ENCODE data around the gene TMC2. TPM values are rescaled to one million over a fixed set of nuclear protein-coding genes. Genes with fewer than 3 reads are reported as not detected.
"Not testable (repeated sequence)": the region's sequence is repeated elsewhere in the genome, so short reads cannot be mapped to it uniquely, and the experiment has no call there.

Gene TMC2
- polyA plus RNA-seq, 3 donors: 0.20 to 0.38 (median 0.32) TPM

DNA sequence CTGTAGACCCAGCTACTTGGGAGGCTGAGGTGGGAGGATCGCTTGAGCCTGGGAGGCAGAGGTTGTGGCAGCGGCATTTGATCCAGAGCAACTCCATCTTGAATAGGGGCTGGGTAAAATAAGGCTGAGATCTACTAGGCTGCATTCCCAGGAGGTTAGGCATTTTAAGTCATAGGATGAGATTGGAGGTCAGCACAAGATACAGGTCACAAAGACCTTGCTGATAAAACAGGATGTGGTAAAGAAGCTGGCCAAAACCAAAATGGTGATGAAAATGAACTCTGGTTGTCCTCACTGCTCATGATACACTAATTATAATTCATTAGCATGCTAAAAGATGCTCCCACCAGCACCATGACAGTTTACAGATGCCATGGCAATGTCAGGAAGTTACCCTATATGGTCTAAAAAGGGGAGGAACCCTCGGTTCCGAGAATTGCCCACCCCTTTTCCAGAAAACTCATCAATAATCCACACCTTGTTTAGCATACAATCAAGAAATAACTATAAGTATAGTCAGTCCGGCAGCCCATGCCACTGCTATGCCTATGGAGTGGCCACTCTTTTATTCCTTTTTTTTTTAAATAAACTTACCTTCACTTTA lies 13.4 kb upstream of the TMC2 start:
- not testable (repeated sequence) for DNase-seq (ENCODE audit: extremely low read depth in 1 of 11, low read depth in 9 of 11, low spot score in 4 of 11)

GRCh38 chr20:2523919-2524708 lies 12.3 kb upstream of the TMC2 start:
- peak; percentile 62 to 84 (median 76) for DNase-seq (ENCODE audit: extremely low read depth in 1 of 11, low read depth in 9 of 11, low spot score in 4 of 11)

DNA sequence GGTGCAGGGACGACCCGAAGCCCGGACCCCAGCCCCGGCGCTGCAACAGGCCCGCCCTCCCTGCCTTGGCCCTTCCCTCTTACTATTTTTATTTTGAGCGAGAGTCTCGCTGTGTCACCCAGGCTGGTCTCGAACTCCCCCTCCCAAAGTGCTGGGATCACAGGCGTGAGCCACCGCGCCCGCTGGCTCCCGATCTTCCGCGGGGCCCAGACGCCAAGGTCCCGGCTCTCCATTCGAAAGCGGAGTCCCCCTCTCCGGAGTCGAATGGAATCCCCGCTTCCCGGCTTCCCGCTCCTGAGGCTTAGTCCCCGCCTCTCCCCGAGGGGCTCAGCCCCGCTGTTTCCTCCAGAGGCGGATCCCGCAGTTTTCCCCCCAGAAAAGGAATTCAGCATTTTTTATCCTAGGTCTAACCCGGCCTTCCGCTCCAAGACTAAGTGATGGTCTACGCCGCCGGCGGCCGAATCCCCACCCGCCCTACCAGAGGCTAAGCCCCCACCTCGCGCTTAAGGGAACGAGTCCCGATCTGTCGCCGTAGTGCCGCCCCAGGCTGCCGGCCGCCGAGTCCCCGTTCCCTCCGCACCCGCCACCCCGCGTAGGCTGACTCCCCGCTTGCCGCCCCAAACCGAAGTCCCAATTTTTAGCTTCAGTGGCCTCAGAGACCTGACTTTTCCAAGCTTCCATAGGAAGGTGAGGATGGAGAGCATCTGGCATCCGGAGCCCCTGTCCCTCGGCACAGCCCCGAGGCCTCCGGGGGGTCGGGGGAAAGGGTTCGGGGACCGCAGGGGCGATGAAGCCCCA lies 11.5 kb upstream of the TMC2 start:
- peak in 3 of 11 donors; percentile 20 to 51 (median 51) for DNase-seq (ENCODE audit: extremely low read depth in 1 of 11, low read depth in 9 of 11, low spot score in 4 of 11)

DNA sequence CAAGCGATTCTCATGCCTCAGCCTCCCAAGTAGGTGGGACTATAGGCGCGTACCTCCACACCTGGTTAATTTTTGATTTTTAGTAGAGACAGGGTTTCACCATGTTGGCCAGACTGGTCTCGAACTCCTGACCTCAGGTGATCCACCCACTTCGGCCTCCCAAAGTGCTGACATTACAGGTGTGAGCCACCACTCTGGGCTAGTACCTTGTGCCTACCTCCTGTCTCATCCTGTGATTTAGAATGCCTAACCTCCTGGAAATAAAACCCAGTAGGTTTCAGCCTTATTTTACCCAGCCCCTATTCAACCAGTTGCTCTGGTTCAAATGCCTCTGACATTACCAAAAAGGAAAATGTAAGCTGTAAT lies 10.2 kb upstream of the TMC2 start:
- not testable (repeated sequence) for DNase-seq (ENCODE audit: extremely low read depth in 1 of 11, low read depth in 9 of 11, low spot score in 4 of 11)

- DNase-seq (ENCODE audit: extremely low read depth in 1 of 11, low read depth in 9 of 11, low spot score in 4 of 11): no peak
Measured at GRCh38 chr20:2527762-2528161, 8.6 kb upstream of the TMC2 start.

DNA sequence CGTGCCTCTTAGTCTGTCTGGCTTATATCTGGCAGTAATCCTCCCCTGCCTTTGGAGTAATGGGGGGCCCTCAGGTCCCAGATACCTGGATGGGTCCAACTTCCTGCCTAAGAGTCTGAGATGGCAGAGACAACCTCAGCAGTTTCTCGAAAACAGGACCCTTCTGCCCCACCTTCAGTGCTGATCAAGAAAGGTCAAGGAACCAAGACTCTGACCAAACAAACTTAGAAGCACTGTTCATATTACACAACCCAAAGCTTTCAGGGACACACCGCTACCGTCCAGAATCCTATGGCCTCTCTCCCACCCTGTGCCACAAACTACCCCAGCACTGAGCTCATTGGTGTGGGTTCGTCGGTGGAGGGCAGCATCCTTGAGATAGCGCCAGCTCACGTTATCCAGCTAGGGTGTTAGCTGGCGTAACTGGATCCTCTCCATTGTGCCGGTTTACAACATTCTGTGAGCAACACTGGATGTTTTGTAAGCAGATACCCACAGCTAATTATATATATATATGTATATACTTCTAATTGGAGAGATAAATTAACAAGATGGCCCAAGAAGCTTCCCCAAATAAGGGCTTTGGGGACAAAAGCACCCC lies 7.6 kb upstream of the TMC2 start:
- DNase-seq (ENCODE audit: extremely low read depth in 1 of 11, low read depth in 9 of 11, low spot score in 4 of 11): no peak

- no peak for DNase-seq (ENCODE audit: extremely low read depth in 1 of 11, low read depth in 9 of 11, low spot score in 4 of 11)
Measured at GRCh38 chr20:2533118-2533517, 3.3 kb upstream of the TMC2 start.

- DNase-seq (ENCODE audit: extremely low read depth in 1 of 11, low read depth in 9 of 11, low spot score in 4 of 11): no peak
Measured at GRCh38 chr20:2535711-2536559, 438 bp upstream of the TMC2 start.

GRCh38 chr20:2537101-2537500 lies 728 bp downstream of the TMC2 start:
- DNase-seq (ENCODE audit: extremely low read depth in 1 of 11, low read depth in 9 of 11, low spot score in 4 of 11): no peak

DNA sequence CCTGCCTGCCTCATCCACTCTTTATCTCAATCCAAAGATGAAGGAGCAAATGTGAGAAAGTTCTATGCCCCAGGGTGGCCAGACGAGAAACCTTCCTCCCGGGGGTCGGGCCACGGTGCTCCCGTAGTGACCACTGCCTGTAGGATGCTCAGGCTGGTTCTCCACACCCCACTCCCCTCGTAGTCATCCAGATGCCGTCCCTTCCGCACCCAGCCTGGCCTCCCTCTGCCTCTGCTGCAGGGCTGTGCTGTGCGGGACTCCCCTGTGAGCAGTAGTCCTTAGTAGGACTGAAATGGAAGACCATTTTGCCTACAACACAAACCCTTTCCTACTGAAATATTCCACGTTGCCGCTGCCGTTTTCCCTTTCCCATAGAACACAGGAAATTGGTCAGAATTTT lies 2.0 kb downstream of the TMC2 start:
- no peak for DNase-seq (ENCODE audit: extremely low read depth in 1 of 11, low read depth in 9 of 11, low spot score in 4 of 11)

GRCh38 chr20:2538931-2539720 lies 2.8 kb downstream of the TMC2 start:
- no peak for DNase-seq (ENCODE audit: extremely low read depth in 1 of 11, low read depth in 9 of 11, low spot score in 4 of 11)

DNA sequence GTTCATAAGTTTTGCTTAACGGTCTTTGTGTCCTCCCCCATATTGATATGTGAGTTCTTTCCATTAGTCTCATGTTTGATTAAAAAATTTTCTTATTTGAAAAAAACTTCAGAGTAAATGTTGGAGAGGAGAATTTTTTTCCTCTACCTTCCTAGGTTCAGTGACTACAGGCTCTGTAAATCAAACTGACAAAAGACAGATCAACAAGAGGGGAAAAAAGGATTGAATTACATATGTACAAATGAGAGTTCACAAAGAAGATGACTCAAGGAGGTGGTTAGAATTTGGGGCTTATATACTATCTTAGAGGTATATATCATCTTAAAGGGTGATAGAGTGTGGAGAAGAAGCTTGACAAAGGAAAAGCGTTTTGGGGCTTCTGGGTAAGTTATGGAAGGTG lies 5.6 kb downstream of the TMC2 start:
- DNase-seq (ENCODE audit: extremely low read depth in 1 of 11, low read depth in 9 of 11, low spot score in 4 of 11): no peak

GRCh38 chr20:2542361-2542760 lies 6.0 kb downstream of the TMC2 start:
- DNase-seq (ENCODE audit: extremely low read depth in 1 of 11, low read depth in 9 of 11, low spot score in 4 of 11): no peak

GRCh38 chr20:2544211-2544610 lies 7.8 kb downstream of the TMC2 start:
- DNase-seq (ENCODE audit: extremely low read depth in 1 of 11, low read depth in 9 of 11, low spot score in 4 of 11): no peak

DNA sequence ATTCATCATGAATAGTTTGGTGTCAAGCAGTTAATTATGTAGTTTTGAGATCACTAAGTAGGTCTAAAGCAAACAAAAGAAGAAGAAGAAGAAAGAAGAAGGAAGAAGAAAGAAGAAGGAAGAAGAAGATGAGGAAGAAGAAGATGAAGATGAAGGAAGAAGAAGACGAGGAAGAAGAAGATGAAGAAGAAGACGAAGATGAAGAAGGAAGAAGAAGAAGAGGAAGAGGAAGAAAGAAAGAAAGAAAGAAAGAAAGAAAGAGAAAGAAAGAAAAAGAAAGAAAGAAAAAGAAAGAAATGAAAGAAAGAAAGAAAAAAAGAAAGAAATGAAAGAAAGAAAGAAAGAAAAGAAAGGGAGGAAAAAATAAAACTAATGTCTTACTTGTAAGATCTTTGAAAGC lies 9.2 kb downstream of the TMC2 start:
- no peak for DNase-seq (ENCODE audit: extremely low read depth in 1 of 11, low read depth in 9 of 11, low spot score in 4 of 11)

GRCh38 chr20:2557873-2558580 lies 21.7 kb downstream of the TMC2 start:
- DNase-seq (ENCODE audit: extremely low read depth in 1 of 11, low read depth in 9 of 11, low spot score in 4 of 11): no peak

DNA sequence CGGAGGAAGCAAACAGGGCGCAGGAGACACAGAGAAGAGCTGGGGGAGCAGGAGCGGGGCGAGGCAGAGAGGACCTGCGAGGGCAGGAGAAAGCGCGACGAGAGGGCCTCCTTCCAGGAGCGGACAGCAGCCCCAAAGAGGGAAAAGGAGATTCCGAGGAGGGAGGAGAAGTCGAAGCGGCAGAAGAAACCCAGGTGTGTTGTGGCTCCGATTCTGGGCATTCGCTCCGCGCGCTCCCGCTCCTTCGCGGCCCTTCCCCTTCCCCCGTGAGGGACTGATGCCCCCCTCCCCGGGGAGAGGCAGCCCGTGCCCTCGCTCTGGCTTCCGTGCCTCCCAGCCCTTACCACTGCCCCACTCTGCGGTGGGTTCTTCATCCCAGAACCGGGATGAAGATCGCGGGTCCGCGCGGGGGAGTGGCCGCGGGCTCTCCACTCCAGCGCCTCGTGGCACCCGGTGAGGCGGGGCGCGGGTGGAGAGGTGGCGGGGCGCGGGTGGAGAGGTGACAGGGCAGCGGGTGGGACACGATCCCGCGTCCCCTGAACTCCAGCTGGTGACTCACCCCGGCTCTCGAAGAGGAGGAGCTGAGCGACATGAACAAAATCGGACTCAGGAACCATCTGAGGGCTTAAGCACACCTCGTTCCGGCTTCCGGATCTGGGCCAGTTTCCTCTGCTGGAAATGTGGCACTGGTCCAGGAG lies 22.4 kb downstream of the TMC2 start:
- no peak for DNase-seq (ENCODE audit: extremely low read depth in 1 of 11, low read depth in 9 of 11, low spot score in 4 of 11)
